ENCODE results near the gene RUNX1.

Gene RUNX1

DNA sequence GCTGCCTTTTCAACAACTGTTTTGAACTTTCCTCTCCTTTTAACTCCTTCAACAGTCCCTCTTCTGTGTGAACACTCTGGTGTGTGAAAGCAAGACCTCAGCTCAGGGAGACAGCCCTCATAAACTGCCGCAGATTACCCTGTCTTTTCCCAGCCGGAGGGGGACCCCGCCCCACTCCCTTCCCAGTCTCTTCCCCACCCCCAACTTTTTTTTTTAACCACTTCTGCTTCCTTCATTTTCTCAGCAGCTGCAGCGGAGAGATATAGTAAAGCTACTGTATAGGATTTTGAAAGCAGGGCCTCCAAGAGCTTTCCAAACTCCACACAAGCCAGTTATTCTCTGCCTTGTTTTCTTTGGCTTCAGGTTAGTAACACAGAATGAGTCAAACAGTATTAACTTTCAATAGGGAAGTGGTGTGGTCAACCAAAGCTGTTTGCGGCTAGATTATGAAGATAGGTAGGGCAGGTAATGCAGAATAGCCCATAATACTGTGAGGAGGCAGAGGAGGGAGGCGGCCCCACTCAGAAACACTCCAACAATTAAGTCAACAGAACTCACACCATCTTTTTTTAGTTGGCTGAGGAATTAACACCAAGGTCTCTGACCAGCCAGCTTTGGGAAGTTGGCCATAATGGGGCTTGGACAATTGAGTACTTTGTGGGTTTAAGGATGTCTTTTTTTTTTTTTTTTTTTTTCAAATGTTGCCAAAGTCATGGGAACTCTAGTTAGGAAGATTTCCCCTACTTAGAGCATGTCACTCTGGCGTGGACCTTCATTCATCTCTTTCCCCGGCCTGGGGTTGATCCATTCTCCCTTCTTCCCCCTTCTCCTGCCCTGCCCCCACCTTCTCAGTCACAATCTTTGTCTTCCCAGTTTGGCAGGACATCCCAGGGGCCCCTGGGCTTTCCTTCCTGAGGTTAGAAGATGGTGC, 203.3 kb downstream of the RUNX1 start:
- Histone ChIP-seq H3K4me3 (ENCODE audit: extremely low read depth, insufficient read depth, low read length, poor library complexity, severe bottlenecking) (no peak overlapping the region), H3K9me3 (ENCODE audit: control insufficient read depth, low read length) (no peaks in the 10 kb centered on the region), H3K27ac (ENCODE audit: low read depth, low read length, severe bottlenecking) (peak overlapping the region; percentile 86), H3K36me3 (ENCODE audit: control insufficient read depth, insufficient read depth, low read length) (peaks cover 51% of the 10 kb centered on the region), H3K4me1 (ENCODE audit: control insufficient read depth, insufficient read depth, low read length, poor library complexity, severe bottlenecking) (peaks cover 34% of the 10 kb centered on the region)
- WGBS, 2 experiments (ENCODE audit: insufficient coverage in 2 of 2) = 72% methylated on average over 4 of the region's 8 CpGs; no CpG with 5 or more reads in 1 of the 2 experiments

GRCh38 chr21:34844924-34845238, 204.2 kb downstream of the RUNX1 start:
- Histone ChIP-seq H3K4me1 (ENCODE audit: control insufficient read depth, insufficient read depth, low read length, poor library complexity, severe bottlenecking) (peaks cover 34% of the 10 kb centered on the region), H3K27ac (ENCODE audit: low read depth, low read length, severe bottlenecking) (no peak overlapping the region), H3K9me3 (ENCODE audit: control insufficient read depth, low read length) (no peaks in the 10 kb centered on the region), H3K36me3 (ENCODE audit: control insufficient read depth, insufficient read depth, low read length) (peaks cover 51% of the 10 kb centered on the region), H3K4me3 (ENCODE audit: extremely low read depth, insufficient read depth, low read length, poor library complexity, severe bottlenecking) (no peak overlapping the region)
- WGBS, 2 experiments (ENCODE audit: insufficient coverage in 2 of 2) = 54 to 70% methylated on average over 3 of the region's 4 CpGs

GRCh38 chr21:34844013-34844923, 204.8 kb downstream of the RUNX1 start:
- Histone ChIP-seq H3K36me3 (ENCODE audit: control insufficient read depth, insufficient read depth, low read length) (peaks cover 57% of the 10 kb centered on the region), H3K4me1 (ENCODE audit: control insufficient read depth, insufficient read depth, low read length, poor library complexity, severe bottlenecking) (peaks cover 34% of the 10 kb centered on the region), H3K27ac (ENCODE audit: low read depth, low read length, severe bottlenecking) (no peak overlapping the region), H3K9me3 (ENCODE audit: control insufficient read depth, low read length) (no peaks in the 10 kb centered on the region), H3K4me3 (ENCODE audit: extremely low read depth, insufficient read depth, low read length, poor library complexity, severe bottlenecking) (no peak overlapping the region)
- 89 to 91% methylated on average over 9 to 12 of the region's 12 CpGs for WGBS, 2 experiments (ENCODE audit: insufficient coverage in 2 of 2)

DNA sequence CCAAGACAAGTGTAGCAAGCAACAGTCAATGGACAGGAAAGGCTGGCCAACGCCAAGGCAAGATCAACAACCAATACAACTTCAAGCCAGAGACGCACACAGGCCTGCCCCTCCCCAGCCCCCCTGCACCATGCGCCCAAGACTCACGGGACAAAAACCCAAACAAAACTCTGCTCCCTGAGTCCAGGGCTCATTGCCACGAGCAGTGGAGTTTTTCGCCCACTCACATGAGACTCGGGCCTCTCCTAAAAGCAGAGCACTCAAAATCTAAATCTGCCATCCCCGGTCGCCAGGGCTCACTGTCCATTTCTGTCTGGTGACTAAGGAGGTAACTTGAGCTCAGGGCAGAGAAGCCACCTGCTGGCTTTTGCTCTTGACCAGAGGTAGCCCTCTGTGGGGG, 205.5 kb downstream of the RUNX1 start:
- H3K4me3 ChIP-seq (ENCODE audit: extremely low read depth, insufficient read depth, low read length, poor library complexity, severe bottlenecking) = no peak overlapping the region
- H3K9me3 ChIP-seq (ENCODE audit: control insufficient read depth, low read length) = no peaks in the 10 kb centered on the region
- H3K27ac ChIP-seq (ENCODE audit: low read depth, low read length, severe bottlenecking) = no peak overlapping the region
- H3K36me3 ChIP-seq (ENCODE audit: control insufficient read depth, insufficient read depth, low read length) = peaks cover 57% of the 10 kb centered on the region
- WGBS, 2 experiments (ENCODE audit: insufficient coverage in 2 of 2) = 91 to 95% methylated on average over 4 to 9 of the region's 9 CpGs
- H3K4me1 ChIP-seq (ENCODE audit: control insufficient read depth, insufficient read depth, low read length, poor library complexity, severe bottlenecking) = peaks cover 34% of the 10 kb centered on the region

GRCh38 chr21:34841154-34841553, 207.9 kb downstream of the RUNX1 start:
- peaks cover 51% of the 10 kb centered on the region for H3K36me3 ChIP-seq (ENCODE audit: control insufficient read depth, insufficient read depth, low read length)
- WGBS, 2 experiments (ENCODE audit: insufficient coverage in 2 of 2) = 90 to 92% methylated on average over 2 to 3 of the region's 4 CpGs
- H3K9me3 ChIP-seq (ENCODE audit: control insufficient read depth, low read length) = no peaks in the 10 kb centered on the region
- no peak overlapping the region for H3K27ac ChIP-seq (ENCODE audit: low read depth, low read length, severe bottlenecking)
- H3K4me1 ChIP-seq (ENCODE audit: control insufficient read depth, insufficient read depth, low read length, poor library complexity, severe bottlenecking) = peaks cover 38% of the 10 kb centered on the region
- no peak overlapping the region for H3K4me3 ChIP-seq (ENCODE audit: extremely low read depth, insufficient read depth, low read length, poor library complexity, severe bottlenecking)

- no peaks in the 10 kb centered on the region for H3K9me3 ChIP-seq (ENCODE audit: control insufficient read depth, low read length)
- H3K4me1 ChIP-seq (ENCODE audit: control insufficient read depth, insufficient read depth, low read length, poor library complexity, severe bottlenecking) = peaks cover 38% of the 10 kb centered on the region
- H3K36me3 ChIP-seq (ENCODE audit: control insufficient read depth, insufficient read depth, low read length) = peaks cover 52% of the 10 kb centered on the region
- WGBS, 2 experiments (ENCODE audit: insufficient coverage in 2 of 2) = 89 to 96% methylated on average over 4 of the region's 4 CpGs
- H3K4me3 ChIP-seq (ENCODE audit: extremely low read depth, insufficient read depth, low read length, poor library complexity, severe bottlenecking) = no peak overlapping the region
- no peak overlapping the region for H3K27ac ChIP-seq (ENCODE audit: low read depth, low read length, severe bottlenecking)
Observed at GRCh38 chr21:34840693-34841092, 208.4 kb downstream of the RUNX1 start.

- WGBS, 2 experiments (ENCODE audit: insufficient coverage in 2 of 2) = 92 to 97% methylated on average over 9 to 10 of the region's 14 CpGs
- Histone ChIP-seq H3K9me3 (ENCODE audit: control insufficient read depth, low read length) (no peaks in the 10 kb centered on the region), H3K4me3 (ENCODE audit: extremely low read depth, insufficient read depth, low read length, poor library complexity, severe bottlenecking) (no peak overlapping the region), H3K27ac (ENCODE audit: low read depth, low read length, severe bottlenecking) (no peak overlapping the region), H3K4me1 (ENCODE audit: control insufficient read depth, insufficient read depth, low read length, poor library complexity, severe bottlenecking) (peaks cover 32% of the 10 kb centered on the region), H3K36me3 (ENCODE audit: control insufficient read depth, insufficient read depth, low read length) (peaks cover 61% of the 10 kb centered on the region)
Observed at GRCh38 chr21:34838956-34839820, 209.9 kb downstream of the RUNX1 start.

- WGBS, 2 experiments (ENCODE audit: insufficient coverage in 2 of 2) = 90% methylated on average over 2 of the region's 4 CpGs; no CpG with 5 or more reads in 1 of the 2 experiments
- Histone ChIP-seq H3K36me3 (ENCODE audit: control insufficient read depth, insufficient read depth, low read length) (peaks cover 69% of the 10 kb centered on the region), H3K4me3 (ENCODE audit: extremely low read depth, insufficient read depth, low read length, poor library complexity, severe bottlenecking) (no peak overlapping the region), H3K9me3 (ENCODE audit: control insufficient read depth, low read length) (no peaks in the 10 kb centered on the region), H3K4me1 (ENCODE audit: control insufficient read depth, insufficient read depth, low read length, poor library complexity, severe bottlenecking) (peaks cover 32% of the 10 kb centered on the region), H3K27ac (ENCODE audit: low read depth, low read length, severe bottlenecking) (peak overlapping the region; percentile 93)
Observed at GRCh38 chr21:34836933-34837505, 212.1 kb downstream of the RUNX1 start.

- Histone ChIP-seq H3K9me3 (ENCODE audit: control insufficient read depth, low read length) (no peaks in the 10 kb centered on the region), H3K36me3 (ENCODE audit: control insufficient read depth, insufficient read depth, low read length) (peaks cover 69% of the 10 kb centered on the region), H3K4me3 (ENCODE audit: extremely low read depth, insufficient read depth, low read length, poor library complexity, severe bottlenecking) (no peak overlapping the region), H3K27ac (ENCODE audit: low read depth, low read length, severe bottlenecking) (peak overlapping the region; percentile 93), H3K4me1 (ENCODE audit: control insufficient read depth, insufficient read depth, low read length, poor library complexity, severe bottlenecking) (peaks cover 32% of the 10 kb centered on the region)
- WGBS, 2 experiments (ENCODE audit: insufficient coverage in 2 of 2) = 82 to 87% methylated on average over 9 to 13 of the region's 13 CpGs
Observed at GRCh38 chr21:34836103-34836932, 212.8 kb downstream of the RUNX1 start.
